ENCODE measurements around the gene CLDN4.

CLDN4 gene

GRCh38 chr7:73872056-73872908 is 41.5 kb downstream of the CLDN4 start:
- DNase-seq (ENCODE audit: low read depth): no peak

DNA sequence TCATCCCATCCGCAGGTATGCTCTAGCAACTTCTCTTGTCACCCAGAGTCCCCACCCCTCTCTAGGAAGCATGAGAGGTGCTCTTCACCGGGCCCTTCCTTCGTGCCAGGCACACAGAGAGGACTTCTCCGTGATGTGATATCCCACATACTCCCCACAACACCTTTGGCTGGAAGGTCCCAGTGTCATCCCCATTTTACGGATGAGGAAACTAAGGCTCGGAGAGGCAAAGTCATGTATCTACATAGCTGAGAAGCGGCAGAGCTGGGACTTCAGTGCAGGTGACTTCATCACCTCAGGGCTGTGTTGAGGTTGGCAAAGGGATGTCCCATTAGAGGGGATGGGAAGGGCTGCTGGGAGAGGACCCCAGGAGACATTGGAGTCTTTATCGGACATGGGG is 45.6 kb downstream of the CLDN4 start:
- no peak for DNase-seq (ENCODE audit: low read depth)

GRCh38 chr7:73876973-73877372 is 46.2 kb downstream of the CLDN4 start:
- DNase-seq (ENCODE audit: low read depth): no peak

DNA sequence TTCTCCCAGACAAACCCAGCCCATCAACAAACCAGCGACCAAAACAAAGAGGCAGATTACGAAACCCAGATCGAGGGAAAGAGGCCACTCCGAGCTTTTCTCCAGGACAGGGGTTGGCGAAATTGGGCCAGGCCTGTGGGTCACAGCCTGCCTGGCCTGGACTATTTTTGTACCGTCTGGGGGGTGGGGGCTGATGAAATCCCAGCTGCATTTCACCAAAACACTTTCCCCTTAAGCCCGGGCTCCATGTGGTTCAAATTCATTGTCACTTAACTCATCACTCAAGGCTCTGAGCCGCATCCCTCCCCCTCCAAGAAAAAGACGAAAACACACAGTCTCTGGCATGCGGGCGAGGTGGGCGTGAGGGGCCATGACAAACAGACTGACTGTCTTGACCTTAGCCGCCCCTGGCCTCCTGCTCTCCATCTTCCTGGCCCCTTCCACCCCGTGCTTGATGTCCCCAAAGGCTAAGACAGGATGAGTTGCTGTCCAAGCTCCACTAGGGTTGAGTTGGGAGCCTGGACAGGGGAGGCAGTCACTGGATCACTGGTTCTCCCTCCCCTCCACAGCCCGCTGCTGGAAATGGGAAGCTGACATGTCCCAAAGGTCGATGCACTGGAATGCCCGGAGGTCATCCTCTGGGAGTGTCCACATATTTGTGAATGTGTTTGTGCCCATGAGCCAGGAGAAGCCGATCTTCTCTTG is 49.3 kb downstream of the CLDN4 start:
- no peak for DNase-seq (ENCODE audit: low read depth)

DNA sequence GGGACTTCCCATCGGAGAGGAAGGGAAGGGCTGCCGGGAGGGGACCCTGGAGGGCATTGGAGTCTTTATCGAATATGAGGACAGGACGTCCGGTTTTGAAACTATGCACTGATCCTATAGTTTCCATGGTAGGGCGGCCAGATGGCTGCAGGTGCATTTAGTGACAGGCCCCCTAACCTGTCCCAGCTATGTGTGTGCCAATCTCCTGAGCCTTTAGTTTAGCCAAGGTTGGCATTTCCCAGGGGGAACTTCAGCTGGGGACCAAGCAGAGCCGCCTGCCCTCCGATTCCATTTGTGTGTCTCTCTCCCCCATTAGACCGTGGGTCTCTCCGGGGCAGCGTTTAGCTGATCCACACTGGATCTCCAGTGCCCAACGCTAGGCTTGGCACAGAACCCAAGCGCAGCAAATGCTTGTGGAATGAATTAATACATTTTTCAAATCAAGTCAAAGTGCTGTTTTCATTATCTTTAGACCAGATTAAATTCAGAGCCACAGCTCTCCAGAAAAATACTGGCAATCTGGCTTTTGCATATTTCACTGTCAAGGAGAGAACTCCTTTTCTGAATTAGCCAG is 50.0 kb downstream of the CLDN4 start:
- DNase-seq (ENCODE audit: low read depth): no peak

DNA sequence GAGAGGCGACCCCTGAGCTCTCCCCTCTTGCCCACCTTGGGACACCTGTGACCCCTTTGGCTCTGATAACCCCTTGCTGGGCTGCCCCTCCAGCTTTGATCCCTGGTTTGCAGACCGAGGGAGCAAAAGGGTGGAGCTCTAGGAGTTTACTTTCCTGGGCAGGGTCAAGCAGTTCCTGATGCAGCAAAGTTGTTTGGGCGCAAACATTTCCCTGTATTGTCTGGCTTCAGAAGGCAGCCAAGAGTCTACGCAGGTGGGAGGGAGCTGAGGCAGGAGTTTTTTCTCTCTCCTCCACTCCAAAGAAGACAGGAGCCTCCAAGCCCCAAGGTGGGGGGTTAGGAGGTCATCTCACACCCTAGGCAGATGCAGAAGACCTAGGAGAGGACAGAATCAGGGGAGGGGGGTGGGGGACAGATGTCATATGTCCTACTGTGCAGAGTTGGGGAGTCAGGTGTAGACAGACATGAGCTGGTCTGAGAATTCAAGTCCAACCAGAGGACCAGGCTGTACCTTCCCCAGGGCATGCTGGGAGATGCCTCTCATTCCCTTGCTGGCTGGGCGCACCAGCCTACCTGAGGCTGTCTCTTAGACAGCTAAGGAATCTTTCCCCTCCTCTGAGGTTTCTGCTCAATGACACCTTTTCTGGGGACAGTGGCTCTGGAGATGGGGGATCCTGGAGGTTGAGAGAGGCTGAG is 50.7 kb downstream of the CLDN4 start:
- DNase-seq (ENCODE audit: low read depth): no peak

DNA sequence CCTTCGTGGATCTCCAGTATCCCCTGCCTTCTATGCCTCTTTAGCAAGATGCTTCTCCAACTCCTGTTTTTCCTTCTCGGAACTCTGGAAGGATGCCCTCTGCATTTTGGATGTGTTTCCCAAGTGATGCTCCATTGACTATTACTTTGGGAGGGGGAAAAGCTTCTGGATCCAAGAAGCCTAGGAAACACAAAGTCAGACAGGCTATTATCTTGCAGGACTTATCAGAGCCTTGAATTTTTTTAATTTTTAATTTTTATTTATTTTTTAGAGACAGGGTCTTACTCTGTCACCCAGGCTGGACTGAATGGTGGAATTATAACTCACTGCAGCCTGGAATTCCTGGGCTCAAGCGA is 51.2 kb downstream of the CLDN4 start:
- no peak for DNase-seq (ENCODE audit: low read depth)
